Stimulated activated CD8-positive, alpha-beta memory T cell treated with anti-CD3 and anti-CD28 coated beads, Interleukin-12 subunit alpha, Interleukin-12 subunit beta, amount 100 ng/mL, for 1 hour (primary cell): ENCODE data around the gene TYW5.

Experiments
- DNase-seq: peaks from one replicate; pipeline ENCODE4 v3.0.0-alpha.2; 2020; ENCODE audit warnings: low read depth

The TYW5 gene

DNA sequence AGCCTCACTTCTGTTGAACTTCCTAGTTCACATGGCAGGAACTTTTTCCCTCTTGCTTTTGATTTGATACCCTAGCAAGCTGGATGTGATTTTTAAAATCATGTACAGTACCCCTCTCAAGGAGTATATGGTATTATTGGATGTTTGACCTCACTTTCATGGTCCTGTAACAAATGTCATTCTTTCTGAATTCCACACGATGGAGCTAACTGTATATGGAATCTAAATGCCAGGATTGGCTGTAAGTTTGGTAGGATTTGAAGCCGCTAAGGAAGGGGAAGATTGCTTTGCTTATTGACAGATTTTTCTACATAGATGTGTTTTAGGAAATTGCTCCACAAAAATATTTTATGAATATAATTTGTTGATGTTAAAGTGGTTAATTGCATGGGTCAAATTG, 18.4 kb upstream of the TYW5 start:
- no peak for DNase-seq

- no peak for DNase-seq
Measured at GRCh38 chr2:199972088-199972626, 16.9 kb upstream of the TYW5 start.

- no peak for DNase-seq
Measured at GRCh38 chr2:199968126-199968525, 12.8 kb upstream of the TYW5 start.

- DNase-seq: no peak
Measured at GRCh38 chr2:199966976-199967375, 11.7 kb upstream of the TYW5 start.

- DNase-seq: no peak
Measured at GRCh38 chr2:199966405-199966804, 11.1 kb upstream of the TYW5 start.

DNA sequence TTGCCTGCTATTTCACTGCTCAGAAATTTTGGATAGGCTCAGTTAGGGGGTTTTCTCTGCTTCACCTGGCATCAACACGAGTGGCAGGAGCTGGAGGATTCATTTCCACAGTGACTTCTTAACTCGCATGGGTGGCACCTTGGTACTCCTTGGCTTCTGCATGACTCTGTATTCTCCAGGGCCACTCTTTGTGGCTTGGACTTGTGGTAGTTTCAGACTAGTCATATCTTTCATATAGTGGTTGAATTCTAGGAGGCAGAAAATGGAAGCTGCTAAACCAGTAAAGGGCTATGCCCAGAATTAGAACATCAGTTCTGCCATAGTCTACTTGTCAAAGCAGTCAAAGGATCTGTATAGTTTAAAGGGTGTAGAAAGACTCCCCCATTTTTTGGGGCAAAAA, 6.9 kb upstream of the TYW5 start:
- DNase-seq: no peak

GRCh38 chr2:199958014-199958413, 2.7 kb upstream of the TYW5 start:
- DNase-seq: no peak

DNA sequence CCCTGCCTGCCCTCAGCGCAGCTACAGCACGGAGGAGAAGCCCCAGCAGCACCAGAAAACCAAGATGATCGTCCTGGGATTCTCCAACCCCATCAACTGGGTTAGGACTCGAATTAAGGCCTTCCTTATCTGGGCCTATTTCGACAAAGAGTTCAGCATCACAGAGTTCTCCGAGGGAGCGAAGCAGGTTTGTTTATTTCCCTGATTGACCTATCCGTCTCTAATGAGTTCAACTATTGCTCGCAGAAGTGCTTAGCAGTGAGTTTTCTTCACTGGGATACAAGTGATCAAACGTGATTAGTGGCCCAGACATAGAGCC, 730 bp upstream of the TYW5 start:
- DNase-seq: no peak

DNA sequence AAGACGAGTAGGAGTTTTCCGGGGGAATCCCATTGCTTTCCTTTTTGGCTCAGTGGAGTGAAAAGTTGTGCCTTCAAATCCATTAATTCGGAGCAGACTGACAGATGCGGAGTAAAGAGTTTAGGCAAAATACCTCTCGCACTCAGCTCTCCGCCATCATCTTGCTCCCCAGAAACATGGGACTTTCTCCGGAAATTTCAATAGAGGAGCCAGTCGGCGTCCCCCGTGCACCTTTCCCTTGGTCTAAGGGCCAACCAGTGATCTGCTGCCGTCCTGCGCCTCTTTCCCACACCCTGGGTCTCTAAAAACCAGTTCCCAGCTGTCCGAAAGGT, 318 bp downstream of the TYW5 start:
- peak; percentile 2 for DNase-seq

DNA sequence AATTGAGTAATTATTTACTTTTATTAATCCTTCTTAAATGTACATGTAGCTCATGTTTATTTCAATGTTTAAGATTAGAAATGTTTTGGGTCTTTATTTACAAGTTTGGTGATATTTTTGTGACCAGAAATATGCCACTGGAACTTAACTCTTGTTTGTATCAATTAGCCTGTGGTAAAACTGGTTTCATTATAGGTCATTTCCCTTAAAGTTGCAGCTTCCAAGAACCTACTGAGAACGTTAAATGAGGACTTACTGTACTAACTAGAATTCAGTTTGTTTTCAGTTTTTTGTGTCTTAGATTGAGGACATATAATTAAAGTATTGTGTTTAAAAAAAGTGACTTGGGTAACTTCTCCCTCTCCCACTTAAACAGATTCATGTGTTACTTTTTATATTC, 4.3 kb downstream of the TYW5 start:
- DNase-seq: no peak

DNA sequence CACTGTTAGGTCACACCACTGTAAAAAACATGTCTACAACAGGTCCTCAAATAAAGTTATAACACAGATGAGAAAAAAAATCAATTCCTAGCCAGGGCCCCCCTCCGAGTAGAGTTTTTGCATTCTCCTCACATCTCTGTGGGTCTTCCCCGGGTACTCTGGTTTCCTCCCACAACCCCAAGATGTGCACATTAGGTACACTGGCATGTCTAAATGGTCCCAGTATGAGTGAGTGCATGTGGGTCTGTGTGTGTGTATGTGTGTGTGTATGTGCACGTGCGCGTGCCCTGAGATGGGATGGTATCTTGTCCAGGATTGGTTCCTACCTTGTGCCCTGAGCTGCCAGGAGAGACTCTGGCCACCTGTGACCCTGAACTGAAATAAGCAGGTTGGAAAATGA, 4.9 kb downstream of the TYW5 start:
- no peak for DNase-seq

GRCh38 chr2:199946836-199947235, 8.5 kb downstream of the TYW5 start:
- no peak for DNase-seq

GRCh38 chr2:199946196-199946595, 9.1 kb downstream of the TYW5 start:
- no peak for DNase-seq

DNA sequence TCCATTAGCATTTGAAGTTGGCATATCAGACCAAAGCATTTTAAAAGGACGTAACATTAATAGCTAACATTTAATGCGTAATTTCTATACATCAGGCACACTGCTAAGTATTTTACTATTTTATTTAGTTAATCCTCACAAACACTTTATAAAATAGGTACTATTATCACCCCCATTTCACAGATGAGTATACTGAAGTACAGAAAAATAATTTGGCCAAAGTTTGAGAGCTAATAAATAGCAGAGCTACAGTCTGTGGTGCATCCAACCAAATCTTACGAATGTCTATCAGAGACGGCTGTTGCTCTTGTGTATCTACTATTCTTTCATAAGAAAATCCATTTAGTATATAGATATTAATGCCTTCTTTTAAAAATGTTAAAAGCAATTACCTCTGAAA, 11.9 kb downstream of the TYW5 start:
- no peak for DNase-seq

DNA sequence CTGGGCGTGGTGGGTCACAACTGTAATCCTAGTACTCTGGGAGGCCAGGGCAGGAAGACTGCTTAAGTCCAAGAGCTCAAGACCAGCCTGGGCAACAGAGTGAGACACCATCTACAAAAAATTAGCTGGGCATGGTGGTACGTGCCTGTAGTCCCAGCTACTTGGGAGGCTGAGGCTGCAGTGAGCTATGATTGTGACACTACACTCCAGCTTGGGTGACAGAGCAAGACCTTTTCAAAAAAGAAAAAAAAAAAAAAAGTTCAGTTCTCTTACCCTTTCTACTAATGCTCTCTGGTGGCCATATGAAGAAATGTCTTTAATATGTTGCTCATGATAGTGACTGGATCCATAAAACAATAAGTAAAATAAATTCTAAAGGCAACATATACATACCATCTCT, 14.9 kb downstream of the TYW5 start:
- DNase-seq: no peak

GRCh38 chr2:199936554-199936953, 18.7 kb downstream of the TYW5 start:
- DNase-seq: no peak

DNA sequence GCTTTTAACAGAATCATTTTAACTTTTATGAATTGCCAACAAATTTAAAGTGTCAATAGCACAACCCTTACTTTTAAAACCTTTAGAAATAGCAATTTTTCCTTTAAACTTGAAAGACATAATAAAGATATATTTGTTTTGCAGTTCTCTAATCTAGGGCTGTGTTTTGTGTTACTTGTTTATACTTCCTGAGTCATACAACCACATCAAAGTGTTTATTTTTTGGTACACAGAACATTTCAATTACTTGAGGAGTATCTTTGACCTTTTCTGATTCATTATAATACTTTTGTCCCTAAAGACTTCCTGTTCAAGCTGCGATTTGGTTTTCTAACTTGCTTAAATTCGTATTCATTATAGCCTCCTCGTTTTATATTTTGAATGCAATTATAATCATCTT, 21.8 kb downstream of the TYW5 start:
- DNase-seq: no peak

- no peak for DNase-seq
Measured at GRCh38 chr2:199932312-199932855, 22.9 kb downstream of the TYW5 start.

DNA sequence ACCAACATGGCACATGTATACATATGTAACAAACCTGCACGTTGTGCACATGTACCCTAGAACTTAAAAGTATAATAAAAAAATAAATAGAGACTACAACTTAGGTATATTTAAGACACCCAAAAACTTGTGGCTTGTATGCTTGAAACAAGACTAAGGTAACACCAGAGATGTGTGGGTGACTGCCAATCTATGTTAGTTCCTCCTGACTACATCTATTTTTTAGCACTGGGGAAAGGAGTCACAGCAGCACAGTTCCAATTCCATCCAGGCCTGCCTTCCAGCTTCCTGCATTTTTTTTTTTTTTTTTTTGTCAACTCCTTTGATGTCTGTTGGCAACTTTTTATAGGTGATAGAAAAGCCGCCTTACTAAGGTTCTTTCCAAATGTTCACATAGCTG, 26.0 kb downstream of the TYW5 start:
- DNase-seq: no peak

GRCh38 chr2:199928626-199929025, 26.7 kb downstream of the TYW5 start:
- DNase-seq: no peak

DNA sequence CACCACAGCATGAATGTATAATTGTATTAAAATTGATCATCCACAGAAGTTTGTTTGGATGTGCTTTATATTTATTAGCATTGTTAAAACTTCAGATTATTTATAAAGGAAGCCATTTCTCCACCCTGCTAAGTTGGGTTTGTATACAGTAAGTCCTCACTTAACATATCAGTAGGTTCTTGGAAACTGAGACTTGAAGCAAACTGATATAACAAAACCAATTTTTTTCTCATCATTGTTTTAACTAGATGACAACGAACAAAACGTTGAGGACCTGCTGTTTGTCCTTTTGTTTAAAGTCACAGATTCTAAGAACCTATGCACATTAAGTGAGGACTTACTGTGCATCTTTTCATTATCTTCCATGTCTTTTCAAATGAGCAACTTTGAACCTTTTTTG, 27.1 kb downstream of the TYW5 start:
- DNase-seq: no peak

GRCh38 chr2:199926806-199927205, 28.5 kb downstream of the TYW5 start:
- DNase-seq: no peak

DNA sequence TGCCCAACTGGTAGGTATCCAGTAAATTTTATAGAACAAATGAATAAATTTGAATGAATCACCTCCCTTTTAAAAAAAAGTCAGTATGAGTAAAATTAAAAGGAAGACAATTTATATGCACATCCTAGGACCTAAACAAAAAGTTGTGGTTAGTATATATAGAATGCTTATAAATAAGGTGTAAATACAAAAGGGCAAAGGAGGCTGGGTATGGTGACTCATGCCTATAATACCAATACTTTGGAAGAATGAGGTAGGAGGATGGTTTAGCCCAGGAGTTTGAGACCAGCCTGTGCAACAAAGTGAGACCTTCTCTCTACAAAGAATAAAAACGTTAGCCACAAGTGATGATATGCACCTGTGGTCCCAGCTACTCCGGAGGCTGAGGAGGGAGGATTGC, 31.4 kb downstream of the TYW5 start:
- no peak for DNase-seq

GRCh38 chr2:199922856-199923255, 32.4 kb downstream of the TYW5 start:
- no peak for DNase-seq

GRCh38 chr2:199916980-199917379, 38.3 kb downstream of the TYW5 start:
- no peak for DNase-seq
